NOMO-1 treated with DMSO at 0.1 percent for 48 hours (cell line): Measurements from ENCODE around the gene HBA2.
"Not testable (repeated sequence)": the region's sequence is repeated elsewhere in the genome, so short reads cannot be mapped to it uniquely, and the experiment has no call there.

Source experiments
- DNase-seq: peaks from one replicate; lab custom pipeline; 2025; ENCODE audit not compliant: unreplicated experiment; lab: John Stamatoyannopoulos, UW

Gene HBA2

DNA sequence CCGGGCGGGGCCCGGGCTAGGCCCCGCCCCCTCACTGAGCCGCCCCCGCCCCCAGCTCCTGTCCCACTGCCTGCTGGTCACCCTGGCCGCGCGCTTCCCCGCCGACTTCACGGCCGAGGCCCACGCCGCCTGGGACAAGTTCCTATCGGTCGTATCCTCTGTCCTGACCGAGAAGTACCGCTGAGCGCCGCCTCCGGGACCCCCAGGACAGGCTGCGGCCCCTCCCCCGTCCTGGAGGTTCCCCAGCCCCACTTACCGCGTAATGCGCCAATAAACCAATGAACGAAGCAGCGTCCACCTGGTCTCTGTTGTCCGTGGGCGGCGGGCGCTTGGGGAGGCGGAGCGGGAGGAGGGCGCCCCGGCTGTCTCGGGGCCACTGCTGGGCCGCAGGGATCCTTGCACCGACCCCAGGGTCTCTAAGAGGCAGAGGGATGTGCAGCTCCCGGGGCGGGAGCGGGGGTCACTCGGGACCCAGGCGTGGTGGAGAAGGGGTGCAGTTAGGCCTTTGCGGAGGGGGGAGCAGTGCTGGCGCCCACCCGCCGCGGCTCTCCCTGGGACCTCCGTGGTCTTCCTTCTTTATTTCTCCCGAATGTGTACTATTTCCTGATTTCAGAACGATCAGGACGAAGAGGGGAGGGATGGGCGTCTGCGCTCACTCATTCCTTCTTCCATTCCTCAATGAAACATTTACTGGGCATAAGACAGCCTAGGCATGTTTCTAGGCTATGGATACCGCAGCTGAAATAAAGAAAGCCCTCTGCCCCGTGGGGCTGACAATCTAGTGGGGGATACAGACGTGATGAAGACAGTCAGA is 18.3 kb upstream of the HBA2 start:
- DNase-seq, result no peak

DNA sequence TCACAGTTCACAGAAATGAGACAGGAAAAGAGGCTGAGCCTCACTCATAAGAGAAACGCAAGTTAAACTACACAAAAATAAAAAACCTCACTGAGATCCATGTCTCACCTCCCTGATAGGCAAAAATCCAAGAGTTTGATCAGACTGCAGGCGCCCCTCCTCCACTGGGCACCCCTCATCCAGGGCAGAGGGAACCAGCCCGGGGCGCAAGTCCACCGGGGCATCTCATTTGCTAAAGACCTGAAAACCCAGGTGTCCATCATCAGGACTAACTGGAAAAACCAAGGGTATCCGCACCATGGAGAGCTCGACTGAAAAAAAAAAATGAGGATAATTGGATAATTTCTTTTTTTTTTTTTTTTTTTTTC is 17.7 kb upstream of the HBA2 start:
- no peak for DNase-seq

DNA sequence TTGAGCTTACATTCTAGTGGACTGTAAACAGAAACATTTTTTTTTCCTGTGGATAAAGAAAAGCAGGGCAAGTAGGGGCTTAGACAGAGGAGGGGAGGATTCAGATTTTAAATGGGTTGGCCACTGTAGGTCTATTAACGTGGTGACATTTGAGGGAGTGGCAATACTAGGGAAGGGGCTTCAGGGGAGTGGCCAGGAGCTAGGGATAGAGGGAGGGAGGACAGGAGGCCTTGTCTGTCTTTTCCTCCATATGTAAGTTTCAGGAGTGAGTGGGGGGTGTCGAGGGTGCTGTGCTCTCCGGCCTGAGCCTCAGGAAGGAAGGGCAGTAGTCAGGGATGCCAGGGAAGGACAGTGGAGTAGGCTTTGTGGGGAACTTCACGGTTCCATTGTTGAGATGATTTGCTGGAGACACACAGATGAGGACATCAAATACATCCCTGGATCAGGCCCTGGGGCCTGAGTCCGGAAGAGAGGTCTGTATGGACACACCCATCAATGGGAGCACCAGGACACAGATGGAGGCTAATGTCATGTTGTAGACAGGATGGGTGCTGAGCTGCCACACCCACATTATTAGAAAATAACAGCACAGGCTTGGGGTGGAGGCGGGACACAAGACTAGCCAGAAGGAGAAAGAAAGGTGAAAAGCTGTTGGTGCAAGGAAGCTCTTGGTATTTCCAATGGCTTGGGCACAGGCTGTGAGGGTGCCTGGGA is 13.4 kb upstream of the HBA2 start:
- DNase-seq, result no peak

DNA sequence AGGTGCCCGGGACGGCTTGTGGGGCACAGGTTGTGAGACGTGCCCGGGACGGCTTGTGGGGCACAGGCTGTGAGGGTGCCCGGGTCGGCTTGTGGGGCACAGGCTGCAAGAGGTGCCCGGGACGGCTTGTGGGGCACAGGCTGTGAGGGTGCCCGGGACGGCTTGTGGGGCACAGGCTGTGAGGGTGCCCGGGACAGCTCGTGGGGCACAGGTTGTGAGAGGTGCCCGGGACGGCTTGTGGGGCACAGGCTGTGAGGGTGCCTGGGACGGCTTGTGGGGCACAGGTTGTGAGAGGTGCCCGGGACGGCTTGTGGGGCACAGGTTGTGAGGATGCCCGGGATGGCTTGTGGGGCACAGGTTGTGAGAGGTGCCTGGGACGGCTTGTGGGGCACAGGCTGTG is 12.4 kb upstream of the HBA2 start:
- not testable (repeated sequence) for DNase-seq

DNA sequence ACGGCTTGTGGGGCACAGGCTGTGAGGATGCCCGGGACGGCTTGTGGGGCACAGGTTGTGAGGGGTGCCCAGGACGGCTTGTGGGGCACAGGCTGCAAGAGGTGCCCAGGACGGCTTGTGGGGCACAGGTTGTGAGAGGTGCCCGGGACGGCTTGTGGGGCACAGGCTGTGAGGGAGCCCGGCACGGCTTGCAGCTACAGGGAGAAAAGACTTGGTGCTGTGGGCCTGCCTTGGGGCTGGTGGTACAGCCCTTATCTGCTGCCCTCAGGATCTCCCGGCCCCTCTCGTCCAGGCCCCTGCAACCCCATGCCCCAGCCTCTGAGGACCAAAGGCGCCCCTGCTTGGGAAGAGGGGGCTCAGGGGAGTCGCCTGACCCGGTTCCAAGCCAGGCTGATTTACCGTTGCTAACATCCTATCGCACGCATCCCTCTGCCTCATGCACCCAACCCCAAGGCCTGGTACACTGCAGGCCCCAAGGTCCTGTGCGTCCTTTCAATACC is 11.9 kb upstream of the HBA2 start:
- no peak for DNase-seq

DNA sequence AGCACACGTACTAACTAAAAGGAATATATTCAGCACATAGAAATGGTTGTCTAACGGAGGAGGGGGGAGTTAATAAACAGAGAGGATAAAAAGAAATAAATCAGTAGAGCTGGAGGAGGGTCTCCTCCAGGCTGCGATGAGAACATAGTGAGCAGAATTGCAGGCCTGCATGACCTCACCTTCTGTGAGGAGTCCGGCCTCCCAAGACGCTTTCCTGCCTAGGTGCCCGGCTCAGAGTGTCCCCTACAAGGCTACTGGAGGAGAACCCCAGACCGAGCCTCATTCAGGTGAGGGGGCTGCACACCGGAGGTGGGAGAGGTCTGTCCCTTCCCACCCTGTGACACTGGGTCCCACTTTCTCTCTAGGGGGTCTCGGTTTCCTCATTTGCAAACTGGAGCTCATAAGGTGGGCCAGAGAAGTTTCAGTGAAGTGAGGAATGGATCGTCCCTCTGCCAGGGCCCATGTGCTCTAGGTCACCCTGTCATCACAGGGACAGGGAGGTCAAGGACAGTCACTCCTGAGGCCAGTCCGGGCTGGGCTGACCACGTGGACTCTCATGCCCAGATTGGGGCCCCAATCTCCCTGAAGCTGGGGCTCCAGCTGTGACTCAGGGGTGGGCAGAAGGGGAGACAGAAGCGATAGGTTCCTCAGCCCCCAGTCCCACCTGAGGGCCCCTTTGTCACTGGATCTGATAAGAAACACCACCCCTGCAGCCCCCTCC is 10.2 kb upstream of the HBA2 start:
- DNase-seq, result no peak

DNA sequence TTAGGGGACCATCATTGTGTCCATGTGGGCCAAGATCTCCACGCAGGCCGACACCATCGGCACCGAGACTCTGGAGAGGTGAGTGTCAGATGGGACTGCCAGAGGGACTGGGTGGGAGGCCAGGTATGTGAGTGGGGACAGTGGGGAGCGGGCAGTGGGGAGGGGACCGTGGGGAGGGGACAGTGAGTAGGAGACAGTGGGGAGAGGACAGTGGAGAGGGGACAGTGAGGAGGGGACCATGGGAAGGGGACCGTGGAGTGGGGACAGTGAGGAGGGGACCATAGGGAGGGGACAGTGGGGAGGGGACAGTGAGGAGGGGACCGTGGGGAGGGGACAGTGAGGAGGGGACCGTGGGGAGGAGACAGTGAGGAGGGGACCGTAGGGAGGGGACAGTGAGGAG is 9.5 kb upstream of the HBA2 start:
- not testable (repeated sequence) for DNase-seq

DNA sequence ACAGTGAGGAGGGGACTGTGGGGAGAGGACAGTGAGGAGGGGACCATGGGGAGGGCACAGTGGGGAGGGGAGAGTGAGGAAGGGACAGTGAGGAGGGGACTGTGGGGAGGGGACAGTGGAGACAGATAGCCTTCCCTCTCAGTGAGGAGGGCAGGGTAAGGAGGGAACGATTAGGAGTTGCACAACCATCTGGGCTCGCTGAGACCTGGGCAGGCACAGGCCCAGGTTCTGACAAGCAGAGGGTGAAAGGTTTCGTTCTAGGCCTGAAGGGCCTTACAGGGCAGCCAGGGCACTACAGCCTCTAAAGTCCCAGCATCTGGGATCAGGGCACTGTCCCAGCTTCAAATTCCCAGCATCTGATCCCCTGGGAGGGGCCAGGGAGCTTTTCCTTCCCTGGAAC is 9.0 kb upstream of the HBA2 start:
- not testable (repeated sequence) for DNase-seq

DNA sequence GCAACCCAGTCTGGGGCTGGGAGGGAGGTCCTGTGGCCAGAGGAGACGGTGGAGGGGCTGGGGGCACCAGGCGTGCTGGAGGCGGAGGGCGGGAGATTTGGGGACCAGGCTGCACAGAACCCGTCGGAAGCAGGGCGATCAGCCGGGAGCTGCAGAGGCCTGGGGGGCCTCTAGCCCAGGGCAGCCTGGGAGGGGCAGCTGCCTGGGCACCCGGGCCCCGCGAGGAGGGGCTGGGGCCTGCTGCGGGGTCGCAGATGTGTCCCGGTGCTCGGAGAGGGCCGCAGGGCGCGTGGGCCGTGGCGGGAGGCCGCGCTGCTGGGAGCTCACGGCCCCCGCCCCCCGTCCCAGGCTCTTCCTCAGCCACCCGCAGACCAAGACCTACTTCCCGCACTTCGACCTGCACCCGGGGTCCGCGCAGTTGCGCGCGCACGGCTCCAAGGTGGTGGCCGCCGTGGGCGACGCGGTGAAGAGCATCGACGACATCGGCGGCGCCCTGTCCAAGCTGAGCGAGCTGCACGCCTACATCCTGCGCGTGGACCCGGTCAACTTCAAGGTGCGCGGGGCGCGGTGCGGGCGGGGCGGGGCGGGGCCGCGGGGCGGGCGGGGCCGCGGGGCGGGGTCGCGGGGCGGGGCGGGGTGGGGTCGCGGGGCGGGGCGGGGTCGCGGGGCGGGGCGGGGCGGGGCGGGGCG is 8.4 kb upstream of the HBA2 start:
- not testable (repeated sequence) for DNase-seq

DNA sequence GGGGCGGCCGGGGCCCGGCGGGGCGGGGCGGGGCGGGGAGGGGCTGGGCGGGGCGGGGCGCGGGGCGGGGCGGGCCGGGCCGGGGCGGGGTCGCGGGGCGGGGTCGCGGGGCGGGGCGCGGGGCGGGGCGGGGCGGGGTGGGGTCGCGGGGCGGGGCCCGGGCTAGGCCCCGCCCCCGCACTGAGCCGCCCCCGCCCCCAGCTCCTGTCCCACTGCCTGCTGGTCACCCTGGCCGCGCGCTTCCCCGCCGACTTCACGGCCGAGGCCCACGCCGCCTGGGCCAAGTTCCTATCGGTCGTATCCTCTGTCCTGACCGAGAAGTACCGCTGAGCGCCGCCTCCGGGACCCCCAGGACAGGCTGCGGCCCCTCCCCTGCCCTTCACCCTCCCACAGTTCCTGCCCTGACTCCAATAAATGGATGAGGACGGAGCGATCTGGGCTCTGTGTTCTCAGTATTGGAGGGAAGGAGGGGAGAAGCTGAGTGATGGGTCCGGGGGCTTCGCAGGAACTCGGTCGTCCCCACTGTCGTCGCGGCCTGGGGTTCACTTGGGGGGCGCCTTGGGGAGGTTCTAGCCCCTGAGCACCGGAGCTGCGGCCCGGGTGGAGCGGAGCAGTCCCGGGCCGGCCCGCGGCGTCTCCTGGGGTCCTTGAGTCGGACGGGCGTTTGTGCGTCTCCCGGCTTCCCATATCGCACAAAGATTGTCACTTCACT is 7.7 kb upstream of the HBA2 start:
- no peak for DNase-seq

DNA sequence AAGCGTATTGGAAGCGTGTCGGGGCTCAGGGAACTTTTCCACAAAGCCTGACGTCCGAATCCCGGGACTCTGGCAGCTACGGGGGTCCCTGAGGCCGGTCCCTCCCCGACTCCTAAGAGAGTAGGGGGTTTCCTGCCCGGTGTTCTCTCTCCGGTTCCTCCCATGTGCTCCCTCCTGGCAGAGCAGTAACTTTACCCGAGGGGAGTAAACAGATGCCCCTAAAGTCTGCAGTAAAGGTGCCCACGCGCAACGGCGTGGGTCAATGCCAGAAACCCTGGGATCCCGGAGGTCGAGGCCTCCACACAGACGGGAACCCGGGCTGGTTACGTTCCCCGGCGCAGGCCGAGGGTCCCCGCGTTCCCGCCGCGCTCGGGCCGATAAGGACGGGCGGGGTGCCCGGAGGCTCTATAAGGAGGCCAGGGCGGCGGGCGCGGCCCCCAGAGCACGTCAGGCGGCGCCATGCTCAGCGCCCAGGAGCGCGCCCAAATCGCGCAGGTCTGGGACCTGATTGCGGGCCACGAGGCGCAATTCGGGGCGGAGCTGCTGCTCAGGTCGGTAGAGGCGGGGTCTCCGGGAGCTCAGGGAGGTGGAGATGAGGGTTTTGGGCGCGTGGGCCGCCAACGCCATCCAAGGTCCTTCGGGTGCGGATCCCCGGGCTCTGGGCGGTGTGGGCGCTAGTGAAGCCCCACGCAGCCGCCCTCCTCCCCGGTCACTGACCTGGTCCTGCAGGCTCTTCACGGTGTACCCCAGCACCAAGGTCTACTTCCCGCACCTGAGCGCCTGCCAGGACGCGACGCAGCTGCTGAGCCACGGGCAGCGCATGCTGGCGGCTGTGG is 6.9 kb upstream of the HBA2 start, which contains the start of gene HBM:
Gene HBM (plus strand): TSS at position 440 of the 836 bp plus-strand sequence. CDS start 20 bp downstream, at position 460.
- DNase-seq, result no peak

DNA sequence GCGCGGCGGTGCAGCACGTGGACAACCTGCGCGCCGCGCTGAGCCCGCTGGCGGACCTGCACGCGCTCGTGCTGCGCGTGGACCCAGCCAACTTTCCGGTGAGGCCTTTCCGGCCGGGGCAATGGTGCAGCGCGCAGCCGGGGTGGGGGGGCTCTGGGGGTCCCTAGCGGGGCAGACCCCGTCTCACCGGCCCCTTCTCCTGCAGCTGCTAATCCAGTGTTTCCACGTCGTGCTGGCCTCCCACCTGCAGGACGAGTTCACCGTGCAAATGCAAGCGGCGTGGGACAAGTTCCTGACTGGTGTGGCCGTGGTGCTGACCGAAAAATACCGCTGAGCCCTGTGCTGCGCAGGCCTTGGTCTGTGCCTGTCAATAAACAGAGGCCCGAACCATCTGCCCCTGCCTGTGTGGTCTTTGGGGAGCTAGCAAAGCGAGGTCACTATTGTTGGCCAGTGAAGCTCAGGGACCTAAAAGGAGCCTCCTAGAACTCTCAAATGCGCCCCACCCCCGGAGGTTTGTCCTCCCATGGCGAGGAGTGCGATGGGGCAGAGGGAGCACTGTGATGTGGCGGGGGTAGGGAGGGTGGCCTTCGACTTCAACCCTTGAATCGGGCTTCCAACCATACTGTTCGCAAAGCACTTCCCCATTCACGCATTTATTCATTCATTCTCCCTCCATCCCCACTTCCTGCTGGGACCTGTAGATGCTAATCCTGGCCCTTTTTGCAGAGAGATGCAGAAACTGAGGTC is 6.1 kb upstream of the HBA2 start:
- no peak for DNase-seq

DNA sequence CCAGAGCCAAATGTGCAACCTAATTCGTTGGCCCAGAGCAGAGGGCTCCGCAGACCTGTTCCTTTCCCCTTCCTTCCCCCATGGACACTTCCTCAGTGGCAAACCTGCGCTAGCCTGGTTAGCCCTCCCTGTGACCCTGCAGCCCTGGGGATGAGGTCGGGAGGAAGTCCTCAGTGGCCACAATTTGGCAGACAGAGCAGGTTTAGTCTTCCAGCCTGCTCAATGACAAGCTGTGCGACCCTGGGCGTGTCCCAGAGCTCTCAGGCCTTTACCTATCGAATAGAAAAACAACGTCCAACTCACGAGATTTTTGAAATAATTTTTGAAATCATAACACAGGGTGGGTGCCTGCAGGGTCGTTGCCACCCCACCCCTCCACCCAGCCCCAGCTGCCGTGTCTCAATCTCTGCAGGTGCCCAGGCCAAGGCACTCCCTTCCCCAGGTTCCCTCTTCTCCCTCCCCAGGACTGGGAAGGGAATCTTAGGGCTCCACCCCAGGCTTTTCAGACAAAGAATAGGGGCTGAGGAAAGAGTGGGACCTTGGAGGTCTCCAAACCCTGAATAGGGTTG is 5.5 kb upstream of the HBA2 start:
- DNase-seq, result no peak

DNA sequence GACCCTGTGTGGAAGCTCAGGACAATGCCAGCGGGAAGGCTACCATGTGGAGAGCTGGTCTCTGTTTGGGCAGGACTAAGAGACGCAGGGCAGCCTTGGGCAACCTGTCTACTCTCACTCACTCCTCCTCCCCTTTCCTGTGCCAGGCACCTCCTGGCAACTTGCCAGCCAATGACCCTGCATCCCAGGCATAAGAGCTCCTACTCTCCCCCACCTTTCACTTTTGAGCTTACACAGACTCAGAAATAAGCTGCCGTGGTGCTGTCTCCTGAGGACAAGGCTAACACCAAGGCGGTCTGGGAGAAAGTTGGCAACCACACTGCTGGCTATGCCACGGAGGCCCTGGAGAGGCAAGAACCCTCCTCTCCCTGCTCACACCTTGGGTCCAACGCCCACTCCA is 4.3 kb upstream of the HBA2 start:
- no peak for DNase-seq

DNA sequence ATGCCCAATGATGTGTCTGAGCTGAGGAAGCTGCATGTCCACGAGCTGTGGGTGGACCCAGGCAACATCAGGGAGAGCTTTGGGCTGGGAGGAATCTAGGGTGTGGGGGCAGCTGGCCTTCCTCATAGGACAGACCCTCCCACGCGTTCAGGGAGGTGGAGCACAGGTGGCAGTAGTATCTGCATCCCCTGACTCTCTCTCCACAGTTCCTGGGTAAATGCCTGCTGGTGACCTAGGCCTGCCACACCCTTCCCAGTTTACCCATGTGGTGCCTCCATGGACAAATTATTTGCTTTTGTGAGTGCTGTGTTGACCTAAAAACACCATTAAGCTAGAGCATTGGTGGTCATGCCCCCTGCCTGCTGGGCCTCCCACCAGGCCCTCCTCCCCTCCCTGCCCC is 3.7 kb upstream of the HBA2 start:
- no peak for DNase-seq

DNA sequence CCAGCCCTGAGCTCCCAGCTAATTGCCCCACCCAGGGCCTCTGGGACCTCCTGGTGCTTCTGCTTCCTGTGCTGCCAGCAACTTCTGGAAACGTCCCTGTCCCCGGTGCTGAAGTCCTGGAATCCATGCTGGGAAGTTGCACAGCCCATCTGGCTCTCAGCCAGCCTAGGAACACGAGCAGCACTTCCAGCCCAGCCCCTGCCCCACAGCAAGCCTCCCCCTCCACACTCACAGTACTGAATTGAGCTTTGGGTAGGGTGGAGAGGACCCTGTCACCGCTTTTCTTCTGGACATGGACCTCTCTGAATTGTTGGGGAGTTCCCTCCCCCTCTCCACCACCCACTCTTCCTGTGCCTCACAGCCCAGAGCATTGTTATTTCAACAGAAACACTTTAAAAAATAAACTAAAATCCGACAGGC is 2.6 kb upstream of the HBA2 start:
- DNase-seq, result not testable (repeated sequence)

DNA sequence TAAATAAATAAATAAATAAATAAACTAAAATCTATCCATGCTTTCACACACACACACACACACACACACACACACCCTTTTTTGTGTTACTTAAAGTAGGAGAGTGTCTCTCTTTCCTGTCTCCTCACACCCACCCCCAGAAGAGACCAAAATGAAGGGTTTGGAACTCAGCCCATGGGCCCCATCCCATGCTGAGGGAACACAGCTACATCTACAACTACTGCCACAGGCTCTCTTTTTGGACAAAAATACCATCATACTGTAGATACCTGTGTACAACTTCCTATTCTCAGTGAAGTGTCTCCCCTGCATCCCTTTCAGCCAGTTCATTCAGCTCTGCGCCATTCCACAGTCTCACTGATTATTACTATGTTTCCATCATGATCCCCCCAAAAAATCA is 1.9 kb upstream of the HBA2 start:
- DNase-seq, result no peak

DNA sequence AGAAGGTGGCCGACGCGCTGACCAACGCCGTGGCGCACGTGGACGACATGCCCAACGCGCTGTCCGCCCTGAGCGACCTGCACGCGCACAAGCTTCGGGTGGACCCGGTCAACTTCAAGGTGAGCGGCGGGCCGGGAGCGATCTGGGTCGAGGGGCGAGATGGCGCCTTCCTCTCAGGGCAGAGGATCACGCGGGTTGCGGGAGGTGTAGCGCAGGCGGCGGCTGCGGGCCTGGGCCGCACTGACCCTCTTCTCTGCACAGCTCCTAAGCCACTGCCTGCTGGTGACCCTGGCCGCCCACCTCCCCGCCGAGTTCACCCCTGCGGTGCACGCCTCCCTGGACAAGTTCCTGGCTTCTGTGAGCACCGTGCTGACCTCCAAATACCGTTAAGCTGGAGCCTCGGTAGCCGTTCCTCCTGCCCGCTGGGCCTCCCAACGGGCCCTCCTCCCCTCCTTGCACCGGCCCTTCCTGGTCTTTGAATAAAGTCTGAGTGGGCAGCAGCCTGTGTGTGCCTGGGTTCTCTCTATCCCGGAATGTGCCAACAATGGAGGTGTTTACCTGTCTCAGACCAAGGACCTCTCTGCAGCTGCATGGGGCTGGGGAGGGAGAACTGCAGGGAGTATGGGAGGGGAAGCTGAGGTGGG is 657 bp downstream of the HBA2 start:
- not testable (repeated sequence) for DNase-seq
